HEK293 (cell line): ENCODE results near the gene SLC39A11.

Source experiments
- SP3 ChIP-seq: fragments of 450-650 bp; formaldehyde crosslinking; IDR thresholded peaks from 2 replicates; pipeline ENCODE4 v1.5.1; 2016; ENCODE audit warnings: missing biosample characterization, missing genetic modification characterization
- WT1 ChIP-seq: fragments of 450-650 bp; formaldehyde crosslinking; IDR thresholded peaks from 2 replicates; pipeline ENCODE4 v1.5.1; 2016; ENCODE audit warnings: missing biosample characterization, missing genetic modification characterization
- YY1 ChIP-seq: fragments of 450-650 bp; formaldehyde crosslinking; IDR thresholded peaks from 2 replicates; pipeline ENCODE4 v1.5.1; 2018; ENCODE audit warnings: missing biosample characterization, missing genetic modification characterization
- ZBTB17 ChIP-seq: fragments of 450-650 bp; formaldehyde crosslinking; IDR thresholded peaks from 2 replicates; pipeline ENCODE4 v1.5.1; 2016; ENCODE audit warnings: missing biosample characterization, missing genetic modification characterization
- ZBTB20 ChIP-seq: fragments of 450-650 bp; formaldehyde crosslinking; IDR thresholded peaks from 2 replicates; pipeline ENCODE4 v1.5.1; 2016; ENCODE audit warnings: missing biosample characterization, missing genetic modification characterization
- ZNF146 ChIP-seq: fragments of 450-650 bp; formaldehyde crosslinking; IDR thresholded peaks from 2 replicates; pipeline ENCODE4 v1.5.1; 2016; ENCODE audit warnings: missing biosample characterization, missing genetic modification characterization
- ZNF274 ChIP-seq, 2 experiments: fragments of 200-500 bp in 1 of 2; fragments of 450-650 bp in 1 of 2; sonication (Bioruptor generic) in 1 of 2; formaldehyde crosslinking in 1 of 2; IDR thresholded peaks; 2 replicates each; pipeline versions ENCODE4 v1.5.1 to v1.6.1; 2014 to 2016; ENCODE audit warnings: borderline replicate concordance in 1 of 2, inconsistent platforms in 1 of 2, low read length in 1 of 2, missing biosample characterization in 1 of 2, missing genetic modification characterization in 1 of 2
- ZNF335 ChIP-seq: fragments of 450-650 bp; formaldehyde crosslinking; conservative IDR thresholded peaks from 2 replicates; pipeline ENCODE4 v1.5.1; 2016; ENCODE audit warnings: missing biosample characterization, missing genetic modification characterization
- ZNF423 ChIP-seq: fragments of 450-650 bp; formaldehyde crosslinking; IDR thresholded peaks from 2 replicates; pipeline ENCODE4 v1.5.1; 2016; ENCODE audit warnings: missing biosample characterization, missing genetic modification characterization
- ZSCAN23 ChIP-seq: fragments of 450-650 bp; formaldehyde crosslinking; IDR thresholded peaks from 2 replicates; pipeline ENCODE4 v1.5.1; 2016; ENCODE audit warnings: missing biosample characterization, missing genetic modification characterization
- TF ChIP-seq, protein P1 (sequence below): fragments of 450-650 bp; formaldehyde crosslinking; IDR thresholded peaks from 2 replicates; pipeline ENCODE4 v1.5.1; 2016; ENCODE audit warnings: missing biosample characterization, missing genetic modification characterization
- TF ChIP-seq, protein P2 (sequence below): fragments of 450-650 bp; formaldehyde crosslinking; IDR thresholded peaks from 2 replicates; pipeline ENCODE4 v1.5.1; 2016; ENCODE audit warnings: missing biosample characterization, missing genetic modification characterization

DNA sequence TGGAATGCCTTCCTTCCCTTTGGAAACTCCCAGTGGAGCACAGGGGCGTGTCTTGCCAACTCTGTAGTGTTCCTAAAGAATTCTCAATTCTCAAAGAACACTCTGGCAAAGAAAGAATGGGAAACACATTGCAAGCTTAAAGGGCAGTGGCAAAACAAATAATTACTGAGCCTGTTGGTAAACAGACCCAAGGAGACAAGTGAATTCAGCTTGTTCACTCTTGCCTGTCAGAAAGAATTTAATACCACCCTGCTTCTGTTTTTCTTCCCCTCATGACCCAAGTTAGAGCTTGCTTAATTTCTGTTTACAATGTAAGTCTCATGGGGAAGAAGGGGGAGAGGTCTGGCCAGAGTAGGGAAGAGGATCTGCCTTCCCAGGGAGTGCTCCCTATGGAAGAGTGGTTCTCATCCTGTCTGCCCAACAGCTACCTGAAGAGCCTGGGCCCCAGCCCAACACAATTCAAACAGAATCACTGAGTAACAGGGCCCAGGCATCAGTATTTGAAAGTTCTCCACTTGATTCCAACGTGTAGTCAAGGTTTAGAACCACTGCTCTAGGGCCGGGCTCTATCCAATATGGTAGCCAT lies 386.0 kb downstream of the SLC39A11 start:
- TF ChIP-seq ZNF423 (tag by site-specific recombination) = no peak
- TF ChIP-seq, protein P1, sequence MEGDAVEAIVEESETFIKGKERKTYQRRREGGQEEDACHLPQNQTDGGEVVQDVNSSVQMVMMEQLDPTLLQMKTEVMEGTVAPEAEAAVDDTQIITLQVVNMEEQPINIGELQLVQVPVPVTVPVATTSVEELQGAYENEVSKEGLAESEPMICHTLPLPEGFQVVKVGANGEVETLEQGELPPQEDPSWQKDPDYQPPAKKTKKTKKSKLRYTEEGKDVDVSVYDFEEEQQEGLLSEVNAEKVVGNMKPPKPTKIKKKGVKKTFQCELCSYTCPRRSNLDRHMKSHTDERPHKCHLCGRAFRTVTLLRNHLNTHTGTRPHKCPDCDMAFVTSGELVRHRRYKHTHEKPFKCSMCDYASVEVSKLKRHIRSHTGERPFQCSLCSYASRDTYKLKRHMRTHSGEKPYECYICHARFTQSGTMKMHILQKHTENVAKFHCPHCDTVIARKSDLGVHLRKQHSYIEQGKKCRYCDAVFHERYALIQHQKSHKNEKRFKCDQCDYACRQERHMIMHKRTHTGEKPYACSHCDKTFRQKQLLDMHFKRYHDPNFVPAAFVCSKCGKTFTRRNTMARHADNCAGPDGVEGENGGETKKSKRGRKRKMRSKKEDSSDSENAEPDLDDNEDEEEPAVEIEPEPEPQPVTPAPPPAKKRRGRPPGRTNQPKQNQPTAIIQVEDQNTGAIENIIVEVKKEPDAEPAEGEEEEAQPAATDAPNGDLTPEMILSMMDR (tag by site-specific recombination) = no peak
- TF ChIP-seq ZNF335 (tag by site-specific recombination) = no peak
- TF ChIP-seq ZNF274 (IDR thresholded peaks at IDR 0.05; ENCODE audit: low read length) = no peak
- no peak for TF ChIP-seq ZNF274 (tag by site-specific recombination; IDR thresholded peaks at IDR 0.05; ENCODE audit: borderline replicate concordance)
- no peak for TF ChIP-seq ZSCAN23 (tag by site-specific recombination)
- TF ChIP-seq ZBTB20 = no peak
- no peak for TF ChIP-seq SP3 (tag by site-specific recombination)
- no peak for TF ChIP-seq WT1 (tag by site-specific recombination)
- no peak for TF ChIP-seq ZBTB17
- TF ChIP-seq, protein P2, sequence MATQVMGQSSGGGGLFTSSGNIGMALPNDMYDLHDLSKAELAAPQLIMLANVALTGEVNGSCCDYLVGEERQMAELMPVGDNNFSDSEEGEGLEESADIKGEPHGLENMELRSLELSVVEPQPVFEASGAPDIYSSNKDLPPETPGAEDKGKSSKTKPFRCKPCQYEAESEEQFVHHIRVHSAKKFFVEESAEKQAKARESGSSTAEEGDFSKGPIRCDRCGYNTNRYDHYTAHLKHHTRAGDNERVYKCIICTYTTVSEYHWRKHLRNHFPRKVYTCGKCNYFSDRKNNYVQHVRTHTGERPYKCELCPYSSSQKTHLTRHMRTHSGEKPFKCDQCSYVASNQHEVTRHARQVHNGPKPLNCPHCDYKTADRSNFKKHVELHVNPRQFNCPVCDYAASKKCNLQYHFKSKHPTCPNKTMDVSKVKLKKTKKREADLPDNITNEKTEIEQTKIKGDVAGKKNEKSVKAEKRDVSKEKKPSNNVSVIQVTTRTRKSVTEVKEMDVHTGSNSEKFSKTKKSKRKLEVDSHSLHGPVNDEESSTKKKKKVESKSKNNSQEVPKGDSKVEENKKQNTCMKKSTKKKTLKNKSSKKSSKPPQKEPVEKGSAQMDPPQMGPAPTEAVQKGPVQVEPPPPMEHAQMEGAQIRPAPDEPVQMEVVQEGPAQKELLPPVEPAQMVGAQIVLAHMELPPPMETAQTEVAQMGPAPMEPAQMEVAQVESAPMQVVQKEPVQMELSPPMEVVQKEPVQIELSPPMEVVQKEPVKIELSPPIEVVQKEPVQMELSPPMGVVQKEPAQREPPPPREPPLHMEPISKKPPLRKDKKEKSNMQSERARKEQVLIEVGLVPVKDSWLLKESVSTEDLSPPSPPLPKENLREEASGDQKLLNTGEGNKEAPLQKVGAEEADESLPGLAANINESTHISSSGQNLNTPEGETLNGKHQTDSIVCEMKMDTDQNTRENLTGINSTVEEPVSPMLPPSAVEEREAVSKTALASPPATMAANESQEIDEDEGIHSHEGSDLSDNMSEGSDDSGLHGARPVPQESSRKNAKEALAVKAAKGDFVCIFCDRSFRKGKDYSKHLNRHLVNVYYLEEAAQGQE (tag by site-specific recombination) = no peak
- TF ChIP-seq YY1 = no peak
- no peak for TF ChIP-seq ZNF146 (tag by site-specific recombination)
